ENCODE data around the gene C5orf15.

Gene C5orf15

DNA sequence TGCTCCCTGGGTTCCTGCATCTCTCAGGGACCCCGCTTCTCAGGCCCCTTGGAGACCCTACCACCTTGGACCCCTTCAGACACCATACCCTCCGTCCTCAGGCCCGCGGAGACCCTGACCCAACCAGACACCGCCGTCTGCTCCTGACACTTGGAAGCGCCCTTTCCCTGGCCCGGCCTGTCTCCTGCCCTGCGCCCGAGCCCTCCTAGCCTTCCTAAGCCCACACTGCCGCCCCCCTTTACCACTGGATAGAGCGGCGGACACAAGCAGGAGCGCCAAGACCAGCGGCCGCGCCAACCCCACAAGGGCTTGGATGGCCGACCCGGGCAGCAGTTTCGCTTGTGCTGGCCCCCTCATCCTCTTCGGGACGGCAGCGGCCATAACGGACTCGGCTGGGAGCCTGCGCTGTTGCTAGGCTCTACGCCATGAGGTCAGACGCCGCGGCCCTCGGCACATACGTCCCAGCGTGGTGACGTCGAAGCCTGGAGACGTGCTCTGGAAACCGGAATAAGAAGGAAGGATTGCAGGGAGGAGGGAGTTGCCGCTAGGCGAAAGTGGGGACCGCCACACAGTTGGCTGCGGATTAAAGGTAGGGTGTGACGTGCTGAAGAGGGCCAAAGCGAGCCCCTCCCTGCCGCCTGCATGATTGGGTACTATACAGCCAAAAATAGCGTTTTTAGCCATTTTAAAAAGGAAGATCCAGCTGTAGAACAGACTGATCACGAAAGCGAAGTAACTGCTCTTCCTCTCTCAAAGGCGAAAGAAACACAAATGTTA, at the start of gene C5orf15:
C5orf15 (minus strand) TSS at position 422 of the 777 bp plus-strand sequence; CDS start at position 381, 41 bp downstream.
- peak; percentile 95 for DNase-seq

GRCh38 chr5:134008266-134008749, 39.9 kb upstream of the C5orf15 start:
- no peak for DNase-seq

DNA sequence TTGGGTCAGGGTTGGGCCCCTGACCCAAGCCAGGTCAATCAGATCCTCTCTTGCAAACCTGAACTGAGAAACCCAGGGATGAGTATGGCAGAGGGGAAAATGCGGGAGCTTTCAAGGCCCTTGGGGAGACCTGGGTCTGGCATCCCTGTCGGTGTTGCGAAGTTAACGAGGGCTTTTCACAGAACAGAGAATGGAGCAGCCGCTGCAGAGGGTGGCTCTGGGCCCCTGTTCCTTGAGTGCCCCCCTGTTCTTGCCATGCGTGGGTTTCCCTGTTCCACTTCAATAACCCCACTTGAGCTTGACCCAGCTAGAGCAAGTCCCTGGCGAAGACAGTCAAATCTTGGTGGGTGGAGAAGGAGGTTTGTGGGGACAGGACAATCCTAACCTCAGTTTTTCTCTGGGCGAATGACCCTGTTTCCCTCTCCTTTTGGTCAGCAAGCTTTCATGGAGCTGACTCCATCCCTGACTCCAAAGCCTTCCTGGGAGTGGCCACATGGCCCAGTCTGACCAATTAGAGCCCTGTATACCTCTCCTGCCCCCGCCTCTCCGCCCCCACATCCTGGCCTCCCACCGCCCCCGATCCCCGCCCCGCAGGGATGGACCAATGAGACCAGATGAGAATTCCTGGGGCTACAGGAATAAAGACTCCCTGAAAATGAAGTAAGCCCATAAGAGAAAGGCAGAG, 39.3 kb upstream of the C5orf15 start:
- no peak for DNase-seq

- no peak for DNase-seq
Measured at GRCh38 chr5:134006115-134006514, 37.7 kb upstream of the C5orf15 start.

DNA sequence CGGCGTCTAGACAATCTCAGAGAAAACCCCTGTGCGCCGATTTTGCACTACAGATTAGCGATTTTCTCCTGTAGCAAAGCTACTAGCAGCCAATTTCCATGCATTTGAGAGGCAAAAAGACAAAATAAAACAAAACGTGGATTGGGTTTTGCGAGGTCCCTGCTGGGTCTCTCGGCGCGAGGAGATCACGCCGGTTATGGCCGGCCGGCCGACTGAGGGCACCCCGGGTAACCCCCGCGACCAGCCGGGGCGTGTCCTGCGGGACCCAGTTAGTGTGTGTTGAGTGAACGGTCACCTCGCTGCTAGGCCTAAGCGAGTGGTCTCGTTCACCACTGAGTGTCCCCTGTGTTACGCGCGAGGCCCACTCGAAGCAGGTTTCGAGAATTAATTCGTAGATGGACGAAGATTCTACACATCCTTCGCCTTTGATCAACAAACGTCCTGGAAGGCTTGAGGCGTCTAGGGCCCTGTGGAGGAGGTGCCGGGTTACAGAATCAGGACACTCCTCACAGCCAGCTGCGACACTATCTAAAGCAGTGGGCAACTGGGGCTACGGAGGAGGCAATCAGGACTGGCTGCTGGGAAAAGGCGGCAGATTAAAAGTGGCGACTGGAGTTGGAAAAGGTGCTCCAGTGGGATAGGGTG, 37.1 kb upstream of the C5orf15 start:
- DNase-seq, result no peak

GRCh38 chr5:134004626-134005416, 36.4 kb upstream of the C5orf15 start, which contains the start of gene VDAC1:
TSS of gene VDAC1 (minus strand) at chr5:134004975. CDS start at chr5:133993012, 11,963 bp downstream.
- peak; percentile 82 for DNase-seq

DNA sequence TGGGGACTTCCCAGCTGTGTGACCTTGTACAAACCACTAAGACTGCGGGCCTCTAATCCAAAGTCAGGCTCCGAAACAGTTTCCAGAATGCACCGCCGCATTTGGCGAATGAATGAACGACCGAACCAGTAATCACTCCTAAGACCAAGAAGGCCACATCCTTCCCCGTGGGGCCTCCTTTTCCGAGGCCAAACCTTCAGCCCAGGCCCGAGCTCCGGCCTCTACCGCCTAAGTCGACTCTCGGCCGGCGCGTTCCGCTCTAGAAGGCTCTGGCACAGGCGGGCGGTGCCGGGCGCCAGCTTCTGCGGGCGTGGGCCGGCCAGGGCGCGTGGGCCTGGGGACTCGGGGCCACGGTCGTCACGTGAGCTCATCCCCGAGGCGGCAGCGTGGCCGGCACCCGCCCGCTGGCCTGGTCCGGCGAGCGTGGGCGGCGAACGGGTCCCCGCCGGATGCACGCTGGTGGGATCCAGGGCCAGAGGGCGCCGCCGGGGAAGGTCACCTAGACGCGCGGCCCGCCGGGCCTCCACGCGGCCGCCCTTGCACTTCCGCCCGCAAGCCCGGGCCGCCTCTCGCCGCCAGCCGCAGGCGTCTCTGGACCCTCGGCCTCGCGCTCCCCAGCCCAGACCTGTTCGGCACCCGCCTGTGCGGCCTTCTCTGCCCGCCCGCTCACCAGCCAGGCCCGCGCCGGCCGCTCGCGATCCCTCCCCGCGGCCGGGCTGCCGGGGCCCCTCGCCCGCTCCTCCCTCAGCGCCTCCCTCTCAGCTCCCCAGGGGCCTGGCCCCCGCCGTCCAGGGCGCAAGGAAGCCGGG, 35.6 kb upstream of the C5orf15 start:
- peak; percentile 43 for DNase-seq

- DNase-seq, result no peak
Measured at GRCh38 chr5:134003064-134003816, 34.8 kb upstream of the C5orf15 start.

- DNase-seq, result no peak
Measured at GRCh38 chr5:134001938-134002731, 33.7 kb upstream of the C5orf15 start.

- no peak for DNase-seq
Measured at GRCh38 chr5:134000696-134001453, 32.5 kb upstream of the C5orf15 start.

GRCh38 chr5:134000091-134000511, 31.7 kb upstream of the C5orf15 start:
- no peak for DNase-seq

DNA sequence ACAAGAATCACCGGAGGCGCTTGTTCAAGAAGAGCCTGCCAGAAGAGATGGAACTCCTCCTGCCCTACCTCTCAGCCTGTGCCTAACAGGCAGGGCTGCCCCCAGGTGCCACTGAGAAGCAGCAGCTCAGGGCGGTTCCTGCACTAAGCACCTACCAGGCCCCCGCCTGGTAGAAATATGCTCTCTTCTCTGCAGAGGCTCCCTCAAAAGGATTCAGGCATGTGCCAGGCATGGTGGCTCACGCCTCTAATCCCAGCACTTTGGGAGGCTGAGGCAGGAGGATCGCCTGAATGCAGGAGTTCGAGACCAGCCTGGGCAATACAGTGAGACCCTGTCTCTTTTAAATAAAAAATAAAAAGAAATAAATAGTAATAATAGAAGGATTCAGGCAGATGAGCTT, 30.4 kb upstream of the C5orf15 start:
- no peak for DNase-seq

DNA sequence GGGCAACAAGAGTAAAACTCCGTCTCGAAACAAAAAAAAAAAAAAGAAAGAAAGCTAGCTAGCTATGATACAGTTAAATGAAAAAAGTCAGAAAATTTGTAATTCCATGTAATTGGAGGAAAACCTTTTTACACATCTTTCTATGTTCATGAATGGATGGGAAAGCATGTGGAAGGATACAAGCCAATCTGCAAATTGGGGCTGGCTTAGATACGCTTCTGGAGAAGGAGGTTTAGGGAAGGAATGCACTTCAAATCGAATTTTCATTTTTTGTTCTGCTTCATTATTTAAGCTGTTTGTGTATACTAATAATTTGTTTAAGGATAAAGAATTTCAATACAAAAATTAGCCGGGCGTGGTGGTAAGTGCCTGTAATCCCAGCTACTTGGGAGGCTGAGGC, 29.6 kb upstream of the C5orf15 start:
- DNase-seq, result no peak

DNA sequence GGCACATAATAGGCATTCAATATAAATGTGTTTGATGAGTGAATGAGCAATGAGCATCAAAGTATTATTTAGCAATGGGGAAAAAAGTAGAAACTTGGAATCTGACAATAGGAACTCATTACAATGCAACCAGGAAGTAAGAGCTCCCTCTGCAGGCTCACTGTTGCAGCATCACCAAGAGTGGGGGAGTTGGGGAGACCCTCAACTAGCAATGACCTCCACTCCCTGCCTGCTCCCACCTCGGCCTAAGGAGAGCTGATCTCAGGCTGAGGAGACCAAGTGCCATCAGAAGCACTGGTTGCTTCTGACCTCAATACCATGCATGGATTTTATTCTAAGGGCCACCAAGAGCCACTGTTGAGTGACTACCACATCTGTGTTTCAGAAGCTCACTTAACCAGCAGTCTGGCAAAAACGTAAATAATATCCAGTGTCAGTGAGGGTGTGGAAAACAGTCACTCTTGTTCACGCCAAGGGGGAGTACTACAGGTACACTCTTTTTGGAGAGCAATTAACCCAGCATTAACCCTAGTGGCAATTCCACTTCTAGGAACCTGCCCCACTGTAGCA, 28.3 kb upstream of the C5orf15 start:
- no peak for DNase-seq

- no peak for DNase-seq
Measured at GRCh38 chr5:133995883-133996563, 27.6 kb upstream of the C5orf15 start.

GRCh38 chr5:133995341-133995740, 26.9 kb upstream of the C5orf15 start:
- no peak for DNase-seq

DNA sequence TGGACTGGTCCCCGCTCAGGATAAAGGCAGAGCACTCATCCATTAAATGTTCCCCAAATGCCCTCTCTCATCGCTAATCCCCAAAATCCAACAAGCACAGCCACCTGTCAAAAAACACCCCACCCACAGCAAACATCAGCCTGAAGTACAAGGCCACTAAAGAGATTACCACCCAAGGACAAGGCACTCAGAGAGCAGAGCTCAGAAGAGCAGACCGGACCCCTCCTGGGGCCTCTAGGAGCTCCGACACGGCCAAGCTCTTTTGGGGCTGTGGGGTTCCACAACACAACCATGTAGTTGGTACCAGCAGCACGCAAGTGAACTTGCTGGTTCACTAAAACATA, 26.5 kb upstream of the C5orf15 start:
- no peak for DNase-seq

DNA sequence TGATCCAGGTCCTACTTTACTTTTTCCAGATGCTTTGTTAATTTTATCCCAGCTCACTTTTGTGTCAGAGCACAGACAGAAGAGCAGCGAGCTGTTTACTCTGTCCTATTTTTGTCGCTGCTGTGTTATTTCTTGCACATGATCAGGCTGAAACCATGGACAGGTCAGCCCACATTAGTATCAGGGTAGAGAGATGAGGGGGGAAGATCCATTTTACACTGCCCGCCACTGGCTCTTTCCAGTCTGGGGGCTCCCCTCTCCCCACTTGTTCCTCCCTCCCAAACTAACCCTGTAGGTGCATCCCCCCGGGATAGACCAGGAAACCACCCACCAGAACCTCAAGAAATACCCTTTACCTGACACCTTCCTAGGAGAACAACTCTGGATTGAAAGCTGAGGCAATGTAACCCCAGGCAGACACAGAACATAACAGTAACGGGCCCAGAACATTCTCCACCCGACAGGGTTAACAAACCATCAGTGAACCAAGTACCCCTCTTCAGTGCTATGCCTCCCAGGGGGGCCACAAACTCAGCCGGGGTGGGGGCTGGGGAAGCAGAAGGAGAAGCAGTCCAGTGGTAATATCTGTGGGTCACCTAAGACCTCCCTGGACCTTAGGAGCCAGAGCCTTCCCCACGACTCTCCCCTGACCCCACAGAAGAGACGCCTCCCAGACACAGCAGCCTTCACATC, 26.0 kb upstream of the C5orf15 start:
- no peak for DNase-seq
